Kidney epithelial cell (primary cell): ENCODE results near the gene PRR16. TPM values are rescaled to one million over a fixed set of nuclear protein-coding genes. Genes with fewer than 3 reads are reported as not detected.
"Not testable (repeated sequence)": the region's sequence is repeated elsewhere in the genome, so short reads cannot be mapped to it uniquely, and the experiment has no call there.

ENCODE experiments used
- DNase-seq: peaks from one replicate; pipeline ENCODE4 v3.0.0-alpha.2; 2010; ENCODE audit warnings: low read depth
- H3K27me3 ChIP-seq: 2 replicates; pipeline ENCODE4 v1.6.0; 2011; ENCODE audit warnings: low read length; ENCODE audit not compliant: control insufficient read depth, insufficient read depth
- H3K36me3 ChIP-seq: 2 replicates; pipeline ENCODE4 v1.5.1; 2011; ENCODE audit warnings: low read length; ENCODE audit not compliant: control insufficient read depth, insufficient read depth
- H3K4me3 ChIP-seq: 2 replicates; pipeline ENCODE4 v1.5.1; 2011; ENCODE audit warnings: low read depth, mild to moderate bottlenecking, control low read depth, low read length
- total RNA-seq: library from RNA; depleted of rRNA; stranded (reverse); fragments of >200 nt; gene quantifications from 2 replicates; pipeline ENCODE4 v1.2.3, GENCODE V29; 2015
- TF ChIP-seq, protein P1 (sequence below): IDR thresholded peaks from 2 replicates; pipeline ENCODE4 v1.5.1; 2011; ENCODE audit warnings: mild to moderate bottlenecking, moderate library complexity, low read length, control low read depth, inconsistent platforms; ENCODE audit not compliant: insufficient read depth, poor library complexity, severe bottlenecking

The PRR16 gene
- total RNA-seq, 1 donor from 2014 or later, result 1.0 TPM

GRCh38 chr5:120456006-120456405 is 8.1 kb upstream of the PRR16 start:
- Histone ChIP-seq H3K27me3 (no peaks in the 10 kb centered on the region), H3K36me3 (no peaks in the 10 kb centered on the region), H3K4me3 (no peak overlapping the region)
- TF ChIP-seq, protein P1, sequence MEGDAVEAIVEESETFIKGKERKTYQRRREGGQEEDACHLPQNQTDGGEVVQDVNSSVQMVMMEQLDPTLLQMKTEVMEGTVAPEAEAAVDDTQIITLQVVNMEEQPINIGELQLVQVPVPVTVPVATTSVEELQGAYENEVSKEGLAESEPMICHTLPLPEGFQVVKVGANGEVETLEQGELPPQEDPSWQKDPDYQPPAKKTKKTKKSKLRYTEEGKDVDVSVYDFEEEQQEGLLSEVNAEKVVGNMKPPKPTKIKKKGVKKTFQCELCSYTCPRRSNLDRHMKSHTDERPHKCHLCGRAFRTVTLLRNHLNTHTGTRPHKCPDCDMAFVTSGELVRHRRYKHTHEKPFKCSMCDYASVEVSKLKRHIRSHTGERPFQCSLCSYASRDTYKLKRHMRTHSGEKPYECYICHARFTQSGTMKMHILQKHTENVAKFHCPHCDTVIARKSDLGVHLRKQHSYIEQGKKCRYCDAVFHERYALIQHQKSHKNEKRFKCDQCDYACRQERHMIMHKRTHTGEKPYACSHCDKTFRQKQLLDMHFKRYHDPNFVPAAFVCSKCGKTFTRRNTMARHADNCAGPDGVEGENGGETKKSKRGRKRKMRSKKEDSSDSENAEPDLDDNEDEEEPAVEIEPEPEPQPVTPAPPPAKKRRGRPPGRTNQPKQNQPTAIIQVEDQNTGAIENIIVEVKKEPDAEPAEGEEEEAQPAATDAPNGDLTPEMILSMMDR, result no peak
- DNase-seq, result no peak

DNA sequence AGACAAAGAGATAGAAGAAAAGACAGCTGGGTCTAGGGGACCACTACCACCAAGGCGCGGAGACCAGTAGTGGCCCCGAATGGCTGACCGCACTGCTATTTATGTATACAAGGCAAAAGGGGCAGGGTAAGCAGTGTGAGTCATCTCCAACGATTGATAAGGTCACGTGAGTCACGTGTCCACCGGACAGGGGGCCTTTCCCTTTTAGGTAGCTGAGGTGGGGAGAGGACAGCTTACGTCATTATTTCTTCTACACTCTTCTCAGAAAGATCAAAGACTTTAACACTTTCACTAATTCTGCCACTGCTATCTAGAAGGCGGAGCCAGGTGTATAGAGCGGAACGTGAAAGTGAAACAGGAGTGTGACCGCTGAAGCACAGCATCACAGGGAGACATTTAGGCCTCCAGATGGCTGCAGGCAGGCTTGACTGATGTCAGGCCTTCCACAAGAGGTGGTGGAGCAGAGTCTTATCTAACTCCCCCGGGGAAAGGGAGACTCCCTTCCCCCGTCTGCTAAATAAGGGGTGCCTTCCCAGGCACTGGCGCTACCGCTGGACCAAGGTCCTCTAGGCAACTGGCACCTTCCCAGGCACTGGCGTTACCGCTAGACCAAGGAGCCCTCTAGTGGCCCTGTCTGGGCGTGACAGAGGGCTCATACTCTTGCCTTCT is 6.1 kb upstream of the PRR16 start:
- peak overlapping the region; percentile 42 for H3K4me3 ChIP-seq
- TF ChIP-seq, protein P1, result peak; percentile 70
- H3K36me3 ChIP-seq, result no peaks in the 10 kb centered on the region
- no peaks in the 10 kb centered on the region for H3K27me3 ChIP-seq
- DNase-seq, result no peak

GRCh38 chr5:120458508-120458847 is 5.6 kb upstream of the PRR16 start:
- H3K27me3 ChIP-seq, DNase-seq, H3K4me3 ChIP-seq, H3K36me3 ChIP-seq: not testable (repeated sequence)

DNA sequence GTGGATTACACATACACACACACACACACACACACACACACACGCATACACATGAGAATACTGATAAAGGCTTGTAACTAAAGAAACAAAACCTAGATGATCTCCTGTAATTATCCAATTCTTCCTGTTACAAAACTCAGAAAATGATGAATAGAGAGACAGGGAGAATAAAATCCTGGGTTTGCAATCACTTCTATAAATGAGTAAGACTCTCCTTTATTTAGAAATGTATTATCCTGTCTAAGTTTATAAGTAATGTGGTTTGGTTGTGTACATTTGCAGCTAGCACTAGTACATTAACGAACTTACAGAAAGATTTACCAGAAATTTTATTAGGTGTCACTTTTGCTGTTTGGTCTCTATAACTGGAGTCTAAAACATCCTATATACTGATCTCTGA is 2.8 kb upstream of the PRR16 start:
- Histone ChIP-seq H3K4me3 (no peak overlapping the region), H3K27me3 (peaks cover 4% of the 10 kb centered on the region), H3K36me3 (no peaks in the 10 kb centered on the region)
- TF ChIP-seq, protein P1, result no peak
- DNase-seq, result no peak

DNA sequence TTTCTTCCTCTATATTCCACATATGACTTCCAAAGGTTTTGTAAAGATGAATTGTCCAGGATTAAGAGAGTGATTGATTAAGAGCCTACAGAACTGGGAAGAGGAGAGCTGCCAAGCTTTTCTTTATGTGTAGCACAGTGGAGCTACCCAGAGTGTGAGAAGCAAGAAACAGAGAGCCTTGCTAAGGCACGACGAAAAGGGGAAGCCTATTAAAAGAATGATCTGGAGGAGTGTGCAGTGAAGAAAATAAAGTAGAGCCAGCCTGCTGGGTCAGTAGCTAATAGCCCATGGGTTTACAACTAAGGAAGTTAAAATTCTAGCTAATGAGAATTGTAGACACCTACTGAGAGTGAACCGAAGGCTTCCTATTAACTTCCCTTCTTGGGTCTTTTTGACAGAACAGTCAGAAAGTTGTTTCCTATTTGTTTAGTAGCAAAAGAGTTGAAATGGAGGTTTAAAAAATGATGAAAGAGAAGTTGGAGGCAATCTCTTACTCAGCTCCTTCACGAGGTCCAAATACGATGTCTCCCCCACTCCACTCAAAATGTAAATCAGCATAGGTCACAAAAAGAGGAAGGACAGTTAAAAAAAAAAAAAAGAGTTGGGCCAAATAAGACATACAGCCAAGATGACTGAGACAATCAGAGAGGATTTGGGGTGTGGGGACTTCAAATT is 957 bp upstream of the PRR16 start:
- no peak overlapping the region for H3K4me3 ChIP-seq
- H3K36me3 ChIP-seq, result no peaks in the 10 kb centered on the region
- DNase-seq, result no peak
- H3K27me3 ChIP-seq, result peaks cover 4% of the 10 kb centered on the region
- TF ChIP-seq, protein P1, result no peak

- Histone ChIP-seq H3K4me3 (peak overlapping the region; percentile 57), H3K27me3 (peaks cover 4% of the 10 kb centered on the region), H3K36me3 (no peaks in the 10 kb centered on the region)
- no peak for DNase-seq
- TF ChIP-seq, protein P1, result no peak
Measured at GRCh38 chr5:120464627-120465435, 731 bp downstream of the PRR16 start.
